HG02840 (cell line): ENCODE measurements around the gene METTL24.
"Not testable (repeated sequence)": the region's sequence is repeated elsewhere in the genome, so short reads cannot be mapped to it uniquely, and the experiment has no call there.

Source experiments
- ATAC-seq: cut with Tn5 transposase; IDR thresholded peaks from one replicate; pipeline ENCODE4 v1.9.1; 2021; ENCODE audit warnings: mild to moderate bottlenecking, moderate library complexity, moderate number of reproducible peaks; ENCODE audit not compliant: unreplicated experiment, low FRiP score

METTL24 gene

GRCh38 chr6:110363748-110364147, 5.6 kb upstream of the METTL24 start:
- no peak for ATAC-seq

GRCh38 chr6:110360676-110361075, 2.5 kb upstream of the METTL24 start:
- ATAC-seq: no peak

- ATAC-seq: no peak
Observed at GRCh38 chr6:110359556-110359955, 1.4 kb upstream of the METTL24 start.

GRCh38 chr6:110358553-110359160, 508 bp upstream of the METTL24 start:
- no peak for ATAC-seq

GRCh38 chr6:110357298-110357663, 868 bp downstream of the METTL24 start:
- no peak for ATAC-seq

- no peak for ATAC-seq
Observed at GRCh38 chr6:110356778-110357177, 1.4 kb downstream of the METTL24 start.

GRCh38 chr6:110355727-110356126, 2.4 kb downstream of the METTL24 start:
- no peak for ATAC-seq

- ATAC-seq: no peak
Observed at GRCh38 chr6:110355022-110355421, 3.1 kb downstream of the METTL24 start.

- no peak for ATAC-seq
Observed at GRCh38 chr6:110354153-110354552, 4.0 kb downstream of the METTL24 start.

- ATAC-seq: no peak
Observed at GRCh38 chr6:110353457-110354001, 4.6 kb downstream of the METTL24 start.

- ATAC-seq: no peak
Observed at GRCh38 chr6:110352563-110353262, 5.4 kb downstream of the METTL24 start.

- ATAC-seq: no peak
Observed at GRCh38 chr6:110351986-110352385, 6.2 kb downstream of the METTL24 start.

GRCh38 chr6:110351546-110351945, 6.6 kb downstream of the METTL24 start:
- no peak for ATAC-seq

GRCh38 chr6:110350593-110350992, 7.6 kb downstream of the METTL24 start:
- not testable (repeated sequence) for ATAC-seq

- no peak for ATAC-seq
Observed at GRCh38 chr6:110348961-110349690, 9.0 kb downstream of the METTL24 start.

GRCh38 chr6:110345025-110345424, 13.1 kb downstream of the METTL24 start:
- no peak for ATAC-seq

- ATAC-seq: no peak
Observed at GRCh38 chr6:110342759-110343158, 15.4 kb downstream of the METTL24 start.

- ATAC-seq: no peak
Observed at GRCh38 chr6:110341663-110342596, 16.2 kb downstream of the METTL24 start.

- no peak for ATAC-seq
Observed at GRCh38 chr6:110341067-110341466, 17.1 kb downstream of the METTL24 start.

- ATAC-seq: no peak
Observed at GRCh38 chr6:110340392-110340965, 17.7 kb downstream of the METTL24 start.
